Sigmoid colon (tissue), 3 donors: ENCODE data around the gene HNF1B.

Experiments used
- POLR2A ChIP-seq, 2 donors: fragments of 450-650 bp; IDR thresholded peaks; one replicate each; pipeline ENCODE4 v1.6.1; 2016; ENCODE audit warnings: antibody characterized with exemption in 2 of 2, mild to moderate bottlenecking in 2 of 2, moderate library complexity in 2 of 2
- TF ChIP-seq, protein P1 (sequence below), 4 experiments: fragments of 450-650 bp in 3 of 4; fragments of 200-600 bp in 1 of 4; IDR thresholded peaks; one replicate each; pipeline ENCODE4 v1.5.1; 2016 to 2019; ENCODE audit warnings: antibody characterized with exemption in 4 of 4, mild to moderate bottlenecking in 3 of 4, moderate library complexity in 2 of 4

DNA sequence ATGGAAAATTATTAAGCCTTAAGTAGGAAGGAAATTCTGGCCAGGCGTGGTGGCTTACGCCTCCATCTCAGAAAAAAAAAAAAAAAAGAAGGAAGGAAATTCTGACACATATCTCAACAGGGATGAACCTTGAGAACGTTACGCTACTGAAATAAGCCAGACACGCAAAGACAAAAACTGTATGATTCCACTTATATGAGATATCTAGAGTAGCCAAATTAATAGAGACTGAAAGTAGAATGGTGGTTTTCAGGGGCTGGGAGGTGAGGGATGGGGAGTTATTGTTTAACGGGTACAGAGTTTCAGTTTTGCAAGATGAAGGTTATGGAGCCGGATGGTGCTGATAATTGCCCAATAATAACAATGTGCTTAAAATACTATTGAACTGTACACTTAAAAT, 16.2 kb upstream of the HNF1B start:
- TF ChIP-seq, protein P1, sequence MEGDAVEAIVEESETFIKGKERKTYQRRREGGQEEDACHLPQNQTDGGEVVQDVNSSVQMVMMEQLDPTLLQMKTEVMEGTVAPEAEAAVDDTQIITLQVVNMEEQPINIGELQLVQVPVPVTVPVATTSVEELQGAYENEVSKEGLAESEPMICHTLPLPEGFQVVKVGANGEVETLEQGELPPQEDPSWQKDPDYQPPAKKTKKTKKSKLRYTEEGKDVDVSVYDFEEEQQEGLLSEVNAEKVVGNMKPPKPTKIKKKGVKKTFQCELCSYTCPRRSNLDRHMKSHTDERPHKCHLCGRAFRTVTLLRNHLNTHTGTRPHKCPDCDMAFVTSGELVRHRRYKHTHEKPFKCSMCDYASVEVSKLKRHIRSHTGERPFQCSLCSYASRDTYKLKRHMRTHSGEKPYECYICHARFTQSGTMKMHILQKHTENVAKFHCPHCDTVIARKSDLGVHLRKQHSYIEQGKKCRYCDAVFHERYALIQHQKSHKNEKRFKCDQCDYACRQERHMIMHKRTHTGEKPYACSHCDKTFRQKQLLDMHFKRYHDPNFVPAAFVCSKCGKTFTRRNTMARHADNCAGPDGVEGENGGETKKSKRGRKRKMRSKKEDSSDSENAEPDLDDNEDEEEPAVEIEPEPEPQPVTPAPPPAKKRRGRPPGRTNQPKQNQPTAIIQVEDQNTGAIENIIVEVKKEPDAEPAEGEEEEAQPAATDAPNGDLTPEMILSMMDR (IDR thresholded peaks at IDR 0.05) = no peak
- no peak for TF ChIP-seq POLR2A (IDR thresholded peaks at IDR 0.05)
